OCI-LY7 (cell line): Measurements from ENCODE around the gene ANKRD9. TPM values are rescaled to one million over a fixed set of nuclear protein-coding genes. Genes with fewer than 3 reads are reported as not detected.

Experiments
- BruUV-seq: library from RNA; stranded (reverse); fragments of 400-500 nt; replicated peaks from 2 replicates; lab custom pipeline; 2021; lab: Mats Ljungman, UMichigan
- CTCF ChIA-PET: fragments of 300-600 bp; sonication (Branson Sonifier 250); formaldehyde crosslinking; loops from one replicate; lab custom pipeline; 2022; ENCODE audit warnings: antibody characterized with exemption; ENCODE audit not compliant: unreplicated experiment; lab: Charles Lee
- POLR2A ChIA-PET: fragments of 300-600 bp; sonication (Branson Sonifier 250); formaldehyde crosslinking; loops from one replicate; lab custom pipeline; 2022; ENCODE audit warnings: antibody characterized with exemption; lab: Charles Lee
- DNase-seq: peaks from one replicate; pipeline ENCODE4 v3.0.0-alpha.2; 2015; ENCODE audit warnings: low spot score
- H2AFZ ChIP-seq: fragments of 200-600 bp; sonication (generic), shearing (Covaris generic); 2 replicates; pipeline ENCODE4 v1.6.1; 2014; ENCODE audit warnings: mild to moderate bottlenecking, antibody characterized with exemption, low read length, moderate library complexity
- H3K27ac ChIP-seq: fragments of 200-600 bp; sonication (generic); 2 replicates; pipeline ENCODE4 v1.5.1; 2014; ENCODE audit warnings: mixed run types, low read depth, mild to moderate bottlenecking, moderate library complexity, low read length, inconsistent platforms; ENCODE audit not compliant: poor library complexity, severe bottlenecking
- H3K36me3 ChIP-seq: fragments of 200-600 bp; sonication (generic); 2 replicates; pipeline ENCODE4 v1.6.1; 2014; ENCODE audit warnings: mild to moderate bottlenecking, antibody characterized with exemption, low read length, moderate library complexity, mixed read lengths; ENCODE audit not compliant: insufficient read depth
- H3K4me1 ChIP-seq: fragments of 200-600 bp; sonication (generic); 2 replicates; pipeline ENCODE4 v1.5.1; 2014; ENCODE audit warnings: mild to moderate bottlenecking, low read length; ENCODE audit not compliant: insufficient read depth, poor library complexity, severe bottlenecking
- H3K4me2 ChIP-seq: fragments of 200-600 bp; sonication (generic); 2 replicates; pipeline ENCODE4 v1.6.1; 2014; ENCODE audit warnings: mild to moderate bottlenecking, low read length
- H3K4me3 ChIP-seq: fragments of 200-600 bp; sonication (generic); 2 replicates; pipeline ENCODE4 v1.5.1; 2014; ENCODE audit warnings: mild to moderate bottlenecking, low read depth, low read length; ENCODE audit not compliant: poor library complexity, severe bottlenecking
- H3K79me2 ChIP-seq: fragments of 200-600 bp; sonication (generic); 2 replicates; pipeline ENCODE4 v1.6.1; 2016; ENCODE audit warnings: low read depth, mild to moderate bottlenecking, low read length, moderate library complexity, mixed read lengths; ENCODE audit not compliant: insufficient read depth
- H3K9me2 ChIP-seq: fragments of 200-600 bp; sonication (generic); 2 replicates; pipeline ENCODE4 v1.6.1; 2016; ENCODE audit warnings: mild to moderate bottlenecking, low read length, mixed read lengths; ENCODE audit not compliant: insufficient read depth
- H3K9me3 ChIP-seq: fragments of 200-600 bp; sonication (generic); 2 replicates; pipeline ENCODE4 v1.6.1; 2014; ENCODE audit warnings: mild to moderate bottlenecking, mixed run types, low read length, mixed read lengths
- H4K20me1 ChIP-seq: fragments of 200-600 bp; sonication (generic); 2 replicates; pipeline ENCODE4 v1.6.1; 2014; ENCODE audit warnings: mild to moderate bottlenecking, antibody characterized with exemption, low read length, moderate library complexity, mixed read lengths; ENCODE audit not compliant: insufficient read depth
- CTCF ChIP-seq: fragments of 200-600 bp; sonication (generic); conservative IDR thresholded peaks from 2 replicates; pipeline ENCODE4 v1.5.1; 2014; ENCODE audit warnings: mild to moderate bottlenecking, antibody characterized with exemption, low read length, moderate library complexity, mixed read lengths
- EZH2phosphoT487 ChIP-seq: fragments of 200-600 bp; sonication (generic); IDR thresholded peaks from 2 replicates; pipeline ENCODE4 v1.6.1; 2018; ENCODE audit warnings: low read depth, borderline replicate concordance, mild to moderate bottlenecking, mixed run types, antibody characterized with exemption, low read length, moderate library complexity, mixed read lengths
- intact Hi-C: fragments of 100-400 bp; cut with micrococcal nuclease; formaldehyde crosslinking; loops from one replicate; pipeline ENCODE4 v1.10.0; 2022; ENCODE audit not compliant: unreplicated experiment
- total RNA-seq, 2 experiments: library from RNA; depleted of rRNA in 1 of 2; stranded (reverse); fragments of >200 nt in 1 of 2; shearing (Covaris generic) in 1 of 2; gene quantifications; 2 replicates each; pipeline ENCODE4 v1.2.3, GENCODE V29; 2014 to 2022

The ANKRD9 gene
- total RNA-seq, 2 experiments from 2014 or later, result 1.2 to 1.9 TPM

DNA sequence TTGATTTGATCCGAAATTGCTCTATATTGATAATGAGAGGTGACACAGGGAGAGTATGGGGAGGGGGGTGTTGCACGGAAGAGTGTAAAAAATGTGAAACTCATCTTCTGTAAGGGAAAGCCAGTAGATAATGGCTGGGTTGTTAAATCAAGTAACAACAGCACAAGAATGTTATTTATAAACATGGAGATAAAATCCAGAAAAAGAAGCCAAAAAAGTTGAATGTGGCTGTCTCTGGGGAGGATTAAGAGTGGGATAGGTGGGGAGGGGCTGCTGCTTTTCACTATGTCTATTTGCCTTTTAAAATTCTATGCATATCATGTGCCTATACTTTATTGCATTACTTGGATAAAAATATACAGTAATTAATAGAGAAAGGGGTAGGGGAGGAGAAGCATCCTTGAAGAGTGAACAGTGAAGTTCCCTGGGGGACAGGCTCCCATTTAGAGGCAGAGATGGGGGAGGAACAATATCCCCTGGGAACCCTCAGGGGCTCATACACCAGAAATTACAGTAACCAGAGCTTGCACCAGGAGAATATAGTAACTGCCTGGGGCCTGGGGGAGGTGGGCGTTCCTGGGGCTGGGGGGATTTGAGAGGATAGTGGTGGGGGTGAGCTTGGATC is 39.2 kb upstream of the ANKRD9 start:
- intact Hi-C loops, result no loop called here

GRCh38 chr14:102545461-102546265 is 36.1 kb upstream of the ANKRD9 start:
- intact Hi-C loops, result no loop called here
- Histone ChIP-seq H2AFZ (no peak overlapping the region), H3K4me2 (no peak overlapping the region), H3K4me1 (no peaks in the 10 kb centered on the region), H3K9me2 (no peaks in the 10 kb centered on the region), H3K9me3 (no peaks in the 10 kb centered on the region), H3K79me2 (no peaks in the 10 kb centered on the region), H3K4me3 (no peak overlapping the region), H3K36me3 (no peaks in the 10 kb centered on the region), H4K20me1 (no peaks in the 10 kb centered on the region), H3K27ac (no peak overlapping the region)
- DNase-seq, result no peak
- CTCF ChIA-PET, result no interaction called here
- TF ChIP-seq CTCF (no peak), EZH2phosphoT487 (no peak)
- BruUV-seq, result no TSS peak
- POLR2A ChIA-PET, result no interaction called here

More for the DNA sequence above, 39.2 kb upstream of the ANKRD9 start:
- ChIA-PET POLR2A (interaction anchor here (0.7 kb wide), 1 partner anchor 739 kb away, joined by 6 read pairs; no protein-coding TSS in a partner anchor), CTCF (interaction anchor here (0.5 kb wide), 1 partner anchor 20 kb away, joined by 3 read pairs; no protein-coding TSS in a partner anchor)
- no peak for DNase-seq
- H3K4me3 ChIP-seq, result no peak overlapping the region
- no peak overlapping the region for H3K4me2 ChIP-seq
- no peak overlapping the region for H2AFZ ChIP-seq
- no peaks in the 10 kb centered on the region for H3K9me3 ChIP-seq
- no peaks in the 10 kb centered on the region for H3K4me1 ChIP-seq
- TF ChIP-seq EZH2phosphoT487 (no peak), CTCF (no peak)
- no peaks in the 10 kb centered on the region for H3K79me2 ChIP-seq
- no peak overlapping the region for H3K27ac ChIP-seq
- no peaks in the 10 kb centered on the region for H3K36me3 ChIP-seq
- no TSS peak for BruUV-seq
- no peaks in the 10 kb centered on the region for H3K9me2 ChIP-seq
- no peaks in the 10 kb centered on the region for H4K20me1 ChIP-seq
